ENCODE data around the gene CECR2.

CECR2 gene

GRCh38 chr22:17606496-17606895 is 237.2 kb downstream of the CECR2 start:
- DNase-seq (ENCODE audit: low read depth, low spot score): no peak

Measured in ELF-1 (cell line).